ENCODE results near the gene RS1.

The RS1 gene

DNA sequence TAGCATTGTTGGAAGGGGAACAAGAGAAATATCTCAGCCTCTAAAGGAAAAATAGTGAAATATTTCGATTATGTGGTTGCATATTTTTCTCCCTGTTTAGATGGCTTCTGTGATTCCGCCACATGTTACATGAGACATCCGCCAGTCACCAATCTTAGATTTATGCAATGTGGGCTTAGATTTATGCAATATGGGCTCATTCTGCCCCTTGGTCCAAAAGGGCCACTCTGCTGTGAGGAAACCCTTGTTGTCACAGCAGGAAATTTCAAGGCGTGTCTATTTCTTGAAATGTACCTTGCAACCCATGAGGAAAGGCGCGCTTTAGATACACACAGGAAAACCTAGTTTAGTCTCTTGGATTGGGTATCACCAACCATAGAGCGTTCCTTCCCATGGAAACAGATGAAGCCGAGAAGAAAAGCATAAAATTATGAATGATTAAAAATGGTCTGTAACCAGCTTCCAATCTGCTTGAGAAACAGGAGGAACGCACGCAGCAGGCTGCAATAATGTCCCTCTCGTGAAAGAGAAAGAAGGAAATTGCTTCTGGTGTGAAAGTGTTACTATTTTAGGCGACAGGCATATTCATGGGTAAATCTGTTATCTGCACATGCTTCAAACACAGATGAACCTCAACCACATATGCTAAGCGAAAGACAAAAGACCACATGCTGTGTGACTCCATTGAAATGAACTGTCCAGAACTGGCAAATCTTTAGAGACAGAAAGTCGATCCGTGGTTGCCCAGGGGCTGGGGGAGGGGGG lies 3.7 kb downstream of the RS1 start:
- DNase-seq, result no peak

- no peak for DNase-seq
Observed at GRCh38 chrX:18666614-18667013, 5.3 kb downstream of the RS1 start.

GRCh38 chrX:18664947-18665346 lies 7.0 kb downstream of the RS1 start:
- DNase-seq, result no peak

DNA sequence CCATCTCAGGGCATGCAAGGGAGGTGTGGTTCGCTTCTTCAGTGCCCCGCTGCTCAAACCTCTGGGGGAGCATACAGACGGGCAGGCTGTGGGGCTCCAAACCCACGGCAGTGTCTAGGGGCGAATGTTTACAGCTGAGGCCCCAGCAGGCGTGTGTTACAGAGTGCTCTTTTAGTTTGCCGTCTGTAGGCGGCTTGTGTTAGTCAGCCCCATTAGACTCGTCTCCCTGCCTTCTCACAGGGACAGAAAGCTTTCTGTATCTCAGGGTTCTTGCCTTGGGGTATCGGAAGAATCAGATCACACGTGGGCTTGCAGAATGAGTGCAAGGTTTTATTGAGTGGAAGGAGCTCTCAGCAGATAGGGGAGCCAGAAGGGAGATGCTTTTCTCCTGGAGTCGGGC lies 10.6 kb downstream of the RS1 start:
- no peak for DNase-seq

DNA sequence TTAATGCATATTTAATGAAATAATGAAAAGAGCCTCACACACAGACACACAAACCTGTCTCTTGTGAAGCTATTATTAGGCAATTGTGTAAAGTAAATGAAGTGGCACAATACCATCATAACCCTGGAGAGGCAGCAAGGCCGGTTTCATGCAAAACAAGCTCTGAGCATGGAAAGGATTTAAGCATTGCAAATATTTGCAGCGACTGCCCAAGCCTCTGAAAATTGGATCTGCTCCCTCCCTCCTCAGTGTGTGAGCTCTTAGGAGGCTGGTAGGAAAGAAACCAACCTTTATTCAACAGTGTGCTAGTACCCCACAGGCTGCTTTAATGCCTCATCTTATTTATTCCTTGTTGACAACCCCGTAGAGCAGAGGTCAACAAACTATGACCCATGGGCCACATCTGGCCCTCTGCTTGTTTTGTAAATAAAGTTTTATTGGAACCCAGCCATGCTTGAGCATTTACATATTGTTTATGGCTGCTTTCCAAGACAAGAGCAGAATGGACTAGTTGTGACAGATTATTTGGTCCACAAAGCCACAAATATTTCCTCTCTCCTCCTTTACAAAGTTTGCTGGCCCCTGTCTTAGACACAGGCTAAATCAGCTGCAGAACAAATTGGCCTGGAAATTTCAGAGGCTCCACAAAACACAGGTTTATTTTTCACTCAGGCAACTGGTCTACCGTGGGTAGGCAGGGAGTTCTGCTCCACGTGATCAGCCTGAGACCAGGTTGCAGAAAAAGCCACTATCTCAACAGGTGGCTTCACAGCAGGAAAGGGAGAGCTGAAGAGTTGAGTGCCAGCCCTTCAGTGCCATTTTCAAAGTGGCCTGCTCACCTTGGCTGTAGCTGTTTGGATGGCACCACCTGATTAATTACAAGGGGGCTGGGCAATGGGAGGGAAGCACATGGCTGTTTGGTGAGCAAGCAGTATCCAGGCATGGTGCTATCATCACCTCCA lies 16.8 kb downstream of the RS1 start:
- DNase-seq, result no peak

- DNase-seq, result no peak
Observed at GRCh38 chrX:18652636-18653035, 19.3 kb downstream of the RS1 start.

DNA sequence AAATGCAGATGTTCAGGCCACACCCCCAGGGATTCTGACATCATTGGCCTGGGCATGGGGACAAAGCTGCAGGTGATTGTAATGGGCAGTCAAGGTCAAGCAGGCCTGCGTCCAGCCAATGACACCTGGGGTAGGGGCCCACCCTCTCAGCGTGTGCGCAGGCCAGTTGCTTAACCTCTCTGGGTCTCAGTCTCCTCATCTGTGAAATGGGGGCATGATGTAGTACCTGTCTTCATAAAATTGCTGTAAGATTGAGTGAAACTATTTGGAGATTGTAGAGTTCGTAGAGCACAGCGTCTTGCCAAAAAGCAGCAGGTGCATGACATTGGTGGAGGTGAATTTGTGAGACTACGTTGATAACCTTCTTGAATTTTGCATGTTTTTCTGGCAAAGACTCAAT lies 21.2 kb downstream of the RS1 start:
- no peak for DNase-seq

DNA sequence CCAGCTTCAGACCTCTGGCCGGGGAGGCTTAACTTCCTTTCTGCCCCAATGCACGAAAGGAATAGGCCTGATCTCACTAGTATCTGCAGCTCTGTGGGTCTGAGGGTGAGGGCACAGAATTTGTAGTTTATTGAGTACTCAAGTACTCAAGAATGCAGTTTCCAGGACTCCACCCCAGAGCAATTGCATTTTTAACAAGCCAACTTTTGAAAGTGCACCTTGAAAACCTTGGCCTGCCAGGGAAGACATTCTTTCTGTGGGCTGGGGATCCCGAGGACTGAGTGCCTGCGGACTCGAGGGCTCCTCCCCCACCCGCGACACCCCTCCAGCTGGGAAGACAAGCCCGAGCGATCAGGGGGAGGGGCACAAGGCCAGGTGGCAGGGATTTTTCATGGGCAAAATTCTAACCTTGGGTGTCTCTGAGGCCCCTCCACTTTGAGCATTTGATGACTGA lies 22.4 kb downstream of the RS1 start:
- no peak for DNase-seq

DNA sequence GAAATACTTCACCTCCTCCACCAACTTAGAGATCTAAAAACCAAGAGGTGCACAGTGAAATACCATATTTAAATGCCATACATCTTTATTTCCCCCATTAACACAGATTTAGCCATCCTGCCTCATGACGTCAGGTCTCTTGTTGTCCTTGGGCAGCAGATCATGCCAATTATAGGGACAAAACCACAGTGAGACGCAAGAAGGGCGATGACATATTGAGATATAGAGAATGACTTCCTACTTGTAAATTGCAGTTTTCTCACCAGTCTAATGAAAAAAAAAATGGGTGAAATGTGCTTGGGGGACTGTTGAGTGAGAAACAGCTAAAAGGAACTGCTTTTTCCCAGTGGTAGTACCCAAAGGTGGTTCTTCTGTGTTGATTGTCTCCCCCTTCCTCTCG lies 24.3 kb downstream of the RS1 start:
- DNase-seq, result no peak

DNA sequence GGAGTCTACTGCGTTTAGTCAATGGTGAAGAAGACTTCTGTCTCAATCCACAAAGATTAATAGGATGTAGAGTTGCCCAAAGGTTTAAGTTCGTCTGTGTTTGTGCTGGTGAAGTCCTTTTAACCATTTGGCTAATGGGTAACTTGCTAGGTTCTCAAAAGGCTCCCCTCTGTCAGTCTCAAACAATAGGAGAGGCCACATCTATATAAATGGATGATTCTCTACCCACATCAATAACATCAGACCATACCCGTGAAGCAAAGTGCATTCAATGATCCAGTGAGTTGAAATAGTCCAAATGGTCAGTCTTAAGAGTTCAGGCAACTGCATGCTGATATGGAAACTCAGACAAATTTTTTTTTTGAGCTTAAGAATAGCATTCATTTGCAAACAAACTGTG lies 28.1 kb downstream of the RS1 start:
- DNase-seq, result no peak

DNA sequence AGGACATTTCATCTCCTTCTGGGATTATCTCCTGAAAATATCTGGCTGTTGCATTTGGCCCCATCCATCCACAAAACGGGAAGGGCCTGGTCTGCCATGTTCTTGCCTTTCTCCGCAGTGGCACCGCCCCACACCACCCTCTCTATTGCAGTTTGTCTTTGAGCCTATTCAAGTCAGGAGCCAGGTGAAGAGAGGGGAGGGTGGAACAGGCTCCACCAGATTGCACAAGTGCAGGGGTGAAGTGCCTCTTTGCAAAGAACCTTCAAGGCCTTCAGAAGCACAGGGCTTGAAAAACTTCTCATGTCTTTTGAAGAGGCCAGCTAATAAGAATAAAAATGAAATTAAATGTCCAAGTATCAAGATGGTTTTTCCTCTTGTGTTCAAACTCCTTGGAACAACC lies 28.7 kb downstream of the RS1 start:
- no peak for DNase-seq

DNA sequence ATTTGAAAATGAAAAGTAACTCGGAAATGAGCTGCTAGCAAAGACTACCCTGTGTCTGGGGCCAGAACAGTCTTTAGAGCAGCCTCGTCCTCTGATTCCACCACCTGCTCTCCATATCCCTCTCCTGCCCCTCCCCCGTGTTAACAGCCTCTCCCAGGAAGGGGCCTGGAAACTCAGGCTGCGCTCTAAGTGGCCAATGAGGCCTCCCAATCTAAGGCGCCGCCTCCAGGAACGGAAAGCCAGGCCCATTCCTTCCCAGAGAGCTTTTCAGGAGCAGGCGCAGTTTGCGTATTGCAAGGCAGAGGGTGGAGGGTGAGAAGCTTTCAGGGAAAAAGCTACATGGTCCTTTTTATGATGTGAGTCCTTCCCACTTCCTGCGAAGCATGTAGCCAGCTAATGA lies 31.2 kb downstream of the RS1 start:
- no peak for DNase-seq

DNA sequence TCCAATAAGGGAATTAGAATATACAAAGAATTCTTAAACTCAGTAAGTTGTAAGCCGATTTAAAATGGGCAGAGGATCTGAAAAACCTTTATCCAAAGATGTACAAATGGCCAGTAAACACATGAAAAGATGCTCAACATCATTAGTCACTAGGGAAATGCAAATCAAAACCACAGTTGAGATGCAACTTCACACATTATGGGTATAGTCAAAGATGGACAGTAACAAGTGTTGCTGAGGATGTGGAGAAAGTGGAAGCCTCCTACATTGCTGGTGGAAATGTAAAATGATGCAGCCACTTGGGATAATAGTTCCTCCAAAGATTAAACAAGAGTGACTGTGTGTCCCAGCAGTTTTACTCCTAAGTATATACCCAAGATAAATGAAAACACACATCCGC lies 32.6 kb downstream of the RS1 start:
- DNase-seq, result no peak

- DNase-seq, result no peak
Observed at GRCh38 chrX:18638398-18638797, 33.5 kb downstream of the RS1 start.

DNA sequence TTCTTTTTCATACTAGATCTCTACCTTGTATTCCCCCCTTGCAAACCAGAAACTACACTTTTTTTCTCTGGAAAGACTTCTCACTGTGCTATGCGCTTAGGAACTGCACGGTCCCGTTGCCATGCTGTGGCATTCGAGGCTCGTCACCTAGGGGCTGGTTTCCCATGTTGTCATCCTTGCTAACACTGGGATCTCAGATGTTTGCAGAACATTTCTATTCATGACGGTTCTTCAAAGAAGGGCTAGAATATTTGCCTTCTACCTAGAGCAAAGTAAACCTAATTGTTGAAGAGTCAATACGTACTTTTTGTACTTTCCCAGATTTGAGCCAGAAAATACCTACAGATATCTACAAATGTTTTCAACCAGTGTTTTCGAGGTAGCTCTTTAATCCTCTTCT lies 41.0 kb downstream of the RS1 start:
- no peak for DNase-seq

- DNase-seq, result no peak
Observed at GRCh38 chrX:18624599-18624998, 47.3 kb downstream of the RS1 start.

DNA sequence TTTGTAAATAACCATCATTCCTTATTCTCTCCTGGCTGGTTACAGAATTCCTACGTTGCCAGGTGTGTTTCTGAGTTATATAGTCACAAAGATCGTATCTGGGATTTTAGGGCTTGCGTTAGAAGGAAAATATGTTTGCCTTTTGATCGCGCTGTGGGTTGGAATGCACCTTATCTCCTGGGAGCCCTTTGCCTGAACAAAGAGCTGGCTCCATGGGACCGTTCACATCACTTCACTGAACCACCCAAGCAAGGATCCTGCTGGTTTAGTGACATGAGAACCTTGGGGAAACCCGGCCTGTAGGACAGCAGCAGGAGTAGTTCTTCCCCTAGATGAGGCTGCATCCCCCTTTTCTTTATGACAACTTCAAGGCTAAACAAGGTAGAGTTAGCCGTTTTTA lies 51.6 kb downstream of the RS1 start:
- DNase-seq, result no peak

- DNase-seq, result no peak
Observed at GRCh38 chrX:18619288-18619687, 52.6 kb downstream of the RS1 start.

GRCh38 chrX:18617407-18617750 lies 54.5 kb downstream of the RS1 start:
- DNase-seq, result no peak

DNA sequence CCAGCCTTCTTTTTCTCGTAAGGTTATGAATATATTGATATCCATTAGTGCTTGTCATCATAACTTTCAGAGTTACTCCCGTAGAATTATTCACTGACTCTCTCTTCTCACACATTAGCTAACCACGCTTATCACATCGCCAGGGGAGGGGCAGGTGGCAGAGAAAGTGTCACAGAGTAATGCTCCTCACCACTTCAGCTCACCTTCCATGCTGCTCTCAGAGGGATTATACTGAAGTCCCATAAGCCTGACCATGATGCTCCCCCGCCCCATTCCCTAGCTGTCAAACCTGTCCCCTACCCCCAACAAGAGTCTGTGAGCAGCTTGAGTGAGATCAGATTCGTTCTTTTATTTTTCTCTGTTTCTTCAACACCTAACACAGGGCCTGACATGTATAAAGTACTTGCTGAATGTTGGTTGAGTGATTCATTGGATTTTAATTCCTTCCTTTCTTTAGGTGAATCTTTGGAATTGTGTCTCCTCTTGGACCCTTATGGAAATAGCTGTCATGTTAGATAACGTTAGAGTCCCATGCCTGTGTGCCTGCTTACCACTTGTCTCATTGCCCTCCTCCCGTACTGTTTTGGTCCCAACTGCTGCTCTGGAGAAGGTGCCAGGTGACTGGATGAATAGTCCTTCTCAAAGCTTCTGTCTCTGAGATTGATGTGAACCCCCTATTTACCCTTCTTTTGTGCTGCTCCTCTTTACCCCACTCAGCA lies 55.1 kb downstream of the RS1 start:
- DNase-seq, result no peak

DNA sequence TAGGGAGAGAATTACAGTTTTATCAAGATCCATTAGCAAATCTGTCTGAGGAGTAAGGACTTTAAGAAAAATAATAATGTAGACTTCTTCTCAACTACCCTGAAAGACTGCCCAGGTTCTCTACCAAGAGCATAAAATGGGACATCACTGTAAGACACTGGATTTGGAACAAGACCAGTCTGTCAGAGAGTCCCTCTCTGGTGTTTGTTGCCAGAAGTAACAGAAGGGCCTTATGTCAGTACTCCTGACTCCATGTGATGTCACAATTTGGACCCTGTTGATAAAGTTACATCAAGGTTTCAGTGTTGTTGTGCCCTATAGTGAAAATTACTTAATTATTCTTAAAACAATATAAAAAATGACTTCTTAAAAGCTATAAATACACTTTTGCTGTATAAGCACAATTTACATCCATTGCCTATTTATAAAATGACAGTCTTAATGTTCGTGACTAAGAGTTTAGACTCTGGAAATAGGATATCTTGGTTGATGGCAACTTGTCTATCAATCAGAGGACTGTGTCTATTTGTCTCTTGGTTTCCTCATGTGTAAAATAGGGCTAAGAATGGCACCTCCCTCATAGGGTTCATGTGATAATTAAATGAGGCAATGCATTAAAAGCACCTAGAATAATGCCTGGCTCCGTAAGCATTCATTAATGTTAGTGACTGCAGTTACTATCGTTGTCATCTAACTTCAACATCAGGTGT lies 57.8 kb downstream of the RS1 start:
- DNase-seq, result no peak

DNA sequence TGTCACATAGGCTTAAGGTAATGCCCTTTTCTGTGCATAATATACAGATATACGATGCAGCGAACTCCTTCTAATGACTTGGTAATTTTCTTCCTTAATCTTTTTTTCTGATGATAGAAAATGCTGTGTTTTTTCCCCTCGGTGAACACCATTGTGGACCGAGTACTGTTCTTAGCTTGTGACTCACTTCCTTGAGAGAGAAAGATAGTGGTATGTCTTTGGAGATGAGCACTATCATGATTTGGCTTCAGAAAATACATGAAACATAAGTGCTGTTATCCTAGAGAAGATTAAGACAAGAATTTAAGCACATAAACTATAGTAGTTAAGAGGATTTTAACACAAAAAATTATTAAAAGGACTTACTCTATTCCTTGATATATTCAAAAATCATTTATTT lies 63.9 kb downstream of the RS1 start:
- no peak for DNase-seq

GRCh38 chrX:18598413-18598812 lies 73.5 kb downstream of the RS1 start:
- no peak for DNase-seq

Measured in activated effector memory CD4-positive, alpha-beta T cell treated with anti-CD3 and anti-CD28 coated beads, Interleukin-2, amount 50 U/mL, for 16 hours (primary cell).